MM.1S (cell line): ENCODE data around the gene KCNA2.

ENCODE experiments used
- EZH2 ChIP-seq: fragments of 300-600 bp; sonication (generic); optimal IDR thresholded peaks from 2 replicates; pipeline ENCODE3; 2017; ENCODE audit warnings: low read depth, mild to moderate bottlenecking, antibody characterized with exemption, low read length, mixed read lengths
- TF ChIP-seq, protein P1 (sequence below): fragments of 300-600 bp; sonication (generic); IDR thresholded peaks from 2 replicates; pipeline ENCODE4 v1.5.1; 2016; ENCODE audit warnings: antibody characterized with exemption, low read length, mixed read lengths

- TF ChIP-seq, protein P1, sequence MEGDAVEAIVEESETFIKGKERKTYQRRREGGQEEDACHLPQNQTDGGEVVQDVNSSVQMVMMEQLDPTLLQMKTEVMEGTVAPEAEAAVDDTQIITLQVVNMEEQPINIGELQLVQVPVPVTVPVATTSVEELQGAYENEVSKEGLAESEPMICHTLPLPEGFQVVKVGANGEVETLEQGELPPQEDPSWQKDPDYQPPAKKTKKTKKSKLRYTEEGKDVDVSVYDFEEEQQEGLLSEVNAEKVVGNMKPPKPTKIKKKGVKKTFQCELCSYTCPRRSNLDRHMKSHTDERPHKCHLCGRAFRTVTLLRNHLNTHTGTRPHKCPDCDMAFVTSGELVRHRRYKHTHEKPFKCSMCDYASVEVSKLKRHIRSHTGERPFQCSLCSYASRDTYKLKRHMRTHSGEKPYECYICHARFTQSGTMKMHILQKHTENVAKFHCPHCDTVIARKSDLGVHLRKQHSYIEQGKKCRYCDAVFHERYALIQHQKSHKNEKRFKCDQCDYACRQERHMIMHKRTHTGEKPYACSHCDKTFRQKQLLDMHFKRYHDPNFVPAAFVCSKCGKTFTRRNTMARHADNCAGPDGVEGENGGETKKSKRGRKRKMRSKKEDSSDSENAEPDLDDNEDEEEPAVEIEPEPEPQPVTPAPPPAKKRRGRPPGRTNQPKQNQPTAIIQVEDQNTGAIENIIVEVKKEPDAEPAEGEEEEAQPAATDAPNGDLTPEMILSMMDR = no peak
- no peak for TF ChIP-seq EZH2
Observed at GRCh38 chr1:110634086-110634454, 27.9 kb upstream of the KCNA2 start.
